Calu3 (cell line): ENCODE results near the gene GOLGA5. TPM values are rescaled to one million over a fixed set of nuclear protein-coding genes. Genes with fewer than 3 reads are reported as not detected.
"Not testable (repeated sequence)": the region's sequence is repeated elsewhere in the genome, so short reads cannot be mapped to it uniquely, and the experiment has no call there.

ENCODE experiments used
- BruUV-seq: library from RNA; stranded (reverse); fragments of 400-500 nt; replicated peaks from 2 replicates; lab custom pipeline; 2021; lab: Mats Ljungman, UMichigan
- CTCF ChIA-PET: fragments of 300-600 bp; sonication (Branson Sonifier 250); formaldehyde crosslinking; loops from one replicate; lab custom pipeline; 2022; ENCODE audit warnings: antibody characterized with exemption; lab: Charles Lee
- DNase-seq: peaks from one replicate; pipeline ENCODE4 v3.0.0; 2022
- H3K27ac Mint-ChIP-seq: one replicate; pipeline ENCODE4 v1.8.0; 2022; ENCODE audit warnings: mixed read lengths; ENCODE audit not compliant: unreplicated experiment
- H3K27me3 Mint-ChIP-seq: one replicate; pipeline ENCODE4 v1.8.0; 2022; ENCODE audit warnings: mixed read lengths; ENCODE audit not compliant: unreplicated experiment
- H3K36me3 Mint-ChIP-seq: one replicate; pipeline ENCODE4 v1.8.0; 2022; ENCODE audit warnings: mild to moderate bottlenecking, moderate library complexity, mixed read lengths; ENCODE audit not compliant: insufficient read depth, unreplicated experiment
- H3K4me1 Mint-ChIP-seq: one replicate; pipeline ENCODE4 v1.8.0; 2022; ENCODE audit warnings: mild to moderate bottlenecking, low read depth, mixed read lengths; ENCODE audit not compliant: unreplicated experiment
- H3K4me3 Mint-ChIP-seq: one replicate; pipeline ENCODE4 v1.8.0; 2022; ENCODE audit warnings: mild to moderate bottlenecking, low read depth, moderate library complexity, mixed read lengths; ENCODE audit not compliant: unreplicated experiment
- H3K9me3 Mint-ChIP-seq: one replicate; pipeline ENCODE4 v1.8.0; 2022; ENCODE audit warnings: low read depth, mixed read lengths; ENCODE audit not compliant: unreplicated experiment
- CTCF ChIP-seq: fragments of 200-600 bp; IDR thresholded peaks from one replicate; pipeline ENCODE4 v1.8.0; 2022; ENCODE audit warnings: antibody characterized with exemption; ENCODE audit not compliant: unreplicated experiment
- intact Hi-C: fragments of 100-400 bp; cut with micrococcal nuclease; formaldehyde crosslinking; loops from one replicate; pipeline ENCODE4 v1.10.0; 2022; ENCODE audit not compliant: unreplicated experiment
- total RNA-seq: library from RNA; stranded (reverse); gene quantifications from 2 replicates; pipeline ENCODE4 v1.2.3, GENCODE V29; 2022

The GOLGA5 gene
- total RNA-seq, 1 experiment from 2014 or later = 27.8 TPM

- CTCF ChIA-PET = no interaction called here
- no peak overlapping the region for H3K4me3 Mint-ChIP-seq
- H3K4me1 Mint-ChIP-seq = peaks cover 8% of the 10 kb centered on the region
- H3K27me3 Mint-ChIP-seq = peaks cover 26% of the 10 kb centered on the region
- intact Hi-C loops = no loop called here
- no peak for TF ChIP-seq CTCF
- peaks cover 2% of the 10 kb centered on the region for H3K9me3 Mint-ChIP-seq
- H3K36me3 Mint-ChIP-seq = no peaks in the 10 kb centered on the region
- BruUV-seq = no TSS peak
- no peak overlapping the region for H3K27ac Mint-ChIP-seq
- DNase-seq = no peak
These were observed 56.4 kb downstream of the GOLGA5 start for GRCh38 chr14:92850492-92850891.

DNA sequence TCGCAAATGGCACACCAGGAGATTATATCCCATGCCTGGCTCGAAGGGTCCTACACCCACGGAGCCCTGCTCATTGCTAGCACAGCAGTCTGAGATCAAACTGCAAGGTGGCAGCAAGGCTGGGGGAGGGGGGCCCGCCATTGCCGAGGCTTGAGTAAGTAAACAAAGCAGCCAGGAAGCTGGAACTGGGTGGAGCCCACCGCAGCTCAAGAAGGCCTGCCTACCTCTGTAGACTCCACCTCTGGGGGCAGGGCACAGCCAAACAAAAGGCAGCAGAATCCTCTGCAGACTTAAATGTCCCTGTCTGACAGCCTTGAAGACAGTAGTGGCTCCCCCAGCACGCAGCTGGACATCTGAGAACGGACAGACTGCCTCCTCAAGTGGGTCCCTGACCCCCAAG lies 59.0 kb downstream of the GOLGA5 start:
- BruUV-seq, H3K9me3 Mint-ChIP-seq, DNase-seq, H3K4me3 Mint-ChIP-seq, H3K36me3 Mint-ChIP-seq, H3K27ac Mint-ChIP-seq, H3K4me1 Mint-ChIP-seq, intact Hi-C loops, CTCF ChIA-PET: not testable (repeated sequence)
- peaks cover 35% of the 10 kb centered on the region for H3K27me3 Mint-ChIP-seq

- intact Hi-C loops = no loop called here
- peaks cover 48% of the 10 kb centered on the region for H3K27me3 Mint-ChIP-seq
- DNase-seq = no peak
- TF ChIP-seq CTCF = no peak
- no peaks in the 10 kb centered on the region for H3K36me3 Mint-ChIP-seq
- no TSS peak for BruUV-seq
- no peak overlapping the region for H3K4me3 Mint-ChIP-seq
- CTCF ChIA-PET = no interaction called here
- no peak overlapping the region for H3K27ac Mint-ChIP-seq
- H3K9me3 Mint-ChIP-seq = no peaks in the 10 kb centered on the region
- H3K4me1 Mint-ChIP-seq = no peaks in the 10 kb centered on the region
These were observed 66.1 kb downstream of the GOLGA5 start for GRCh38 chr14:92860049-92860840.

DNA sequence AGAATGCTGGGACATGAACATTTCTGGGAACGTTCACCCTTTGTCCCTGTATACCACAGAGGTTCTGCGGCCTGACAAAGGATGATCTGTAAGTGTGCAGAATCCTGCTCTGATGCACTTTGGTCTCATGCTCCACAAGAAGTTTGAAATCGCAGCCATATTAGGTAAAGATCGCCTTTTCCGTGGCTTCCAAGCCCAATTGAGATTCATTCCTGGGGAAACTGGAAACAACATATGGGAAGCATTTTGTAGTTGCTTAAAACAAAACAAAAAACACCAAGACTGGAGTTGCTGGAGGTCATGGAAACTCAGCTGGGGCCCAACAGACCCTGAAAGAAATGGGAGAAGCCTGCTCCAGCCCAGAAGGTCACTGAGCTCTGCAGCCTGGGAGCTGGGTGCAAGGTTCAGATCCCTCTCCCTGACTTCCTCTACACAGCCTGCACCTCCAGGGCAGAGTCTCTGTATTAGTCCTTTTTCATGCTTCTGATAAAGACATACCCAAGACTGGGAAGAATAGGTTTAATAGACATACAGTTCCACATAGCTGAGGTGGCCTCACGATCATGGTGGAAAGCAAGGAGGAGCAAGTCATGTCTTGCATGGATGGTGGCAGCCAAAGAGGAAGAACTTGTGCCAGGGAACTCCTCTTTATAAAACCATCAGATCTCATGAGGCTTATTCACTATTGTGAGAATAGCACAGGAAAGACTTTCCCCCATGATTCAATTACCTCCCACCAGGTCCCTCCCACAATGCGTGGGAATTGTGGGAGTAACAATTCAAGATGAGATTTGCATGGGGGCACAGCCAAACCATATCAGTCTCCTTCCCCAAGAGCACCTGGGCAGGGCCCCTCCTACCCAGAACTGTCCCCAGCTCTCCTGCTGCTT lies 68.0 kb downstream of the GOLGA5 start:
- no TSS peak for BruUV-seq
- no peaks in the 10 kb centered on the region for H3K9me3 Mint-ChIP-seq
- H3K27ac Mint-ChIP-seq = no peak overlapping the region
- H3K4me3 Mint-ChIP-seq = no peak overlapping the region
- H3K4me1 Mint-ChIP-seq = no peaks in the 10 kb centered on the region
- TF ChIP-seq CTCF = no peak
- no peak for DNase-seq
- H3K36me3 Mint-ChIP-seq = no peaks in the 10 kb centered on the region
- CTCF ChIA-PET = no interaction called here
- H3K27me3 Mint-ChIP-seq = peaks cover 46% of the 10 kb centered on the region
- intact Hi-C loops = no loop called here
